Cortex of kidney (tissue), 1 donor: ENCODE results near the gene C4orf54.

ENCODE experiments used
- DNase-seq: peaks from one replicate; lab custom pipeline; 2025; lab: John Stamatoyannopoulos, UW

C4orf54 gene

GRCh38 chr4:99617374-99617773 lies 40.3 kb downstream of the C4orf54 start:
- no peak for DNase-seq

GRCh38 chr4:99615170-99615820 lies 42.3 kb downstream of the C4orf54 start:
- no peak for DNase-seq

GRCh38 chr4:99614491-99614890 lies 43.1 kb downstream of the C4orf54 start:
- DNase-seq: no peak

- DNase-seq: no peak
These were observed 44.9 kb downstream of the C4orf54 start for GRCh38 chr4:99612704-99613103.

GRCh38 chr4:99612281-99612680 lies 45.3 kb downstream of the C4orf54 start:
- DNase-seq: no peak

GRCh38 chr4:99610605-99611175 lies 46.9 kb downstream of the C4orf54 start:
- no peak for DNase-seq

- DNase-seq: no peak
These were observed 49.2 kb downstream of the C4orf54 start for GRCh38 chr4:99608417-99608816.
